Stimulated activated CD8-positive, alpha-beta memory T cell treated with anti-CD3 and anti-CD28 coated beads, Interleukin-7, amount 100 ng/mL, for 1 hour (primary cell): ENCODE results near the gene STAG1.
"Not testable (repeated sequence)": the region's sequence is repeated elsewhere in the genome, so short reads cannot be mapped to it uniquely, and the experiment has no call there.

Source experiments
- DNase-seq, 2 donors: peaks; one replicate each; pipeline ENCODE4 v3.0.0-alpha.2; 2020; ENCODE audit warnings: low read depth in 2 of 2

Gene STAG1

DNA sequence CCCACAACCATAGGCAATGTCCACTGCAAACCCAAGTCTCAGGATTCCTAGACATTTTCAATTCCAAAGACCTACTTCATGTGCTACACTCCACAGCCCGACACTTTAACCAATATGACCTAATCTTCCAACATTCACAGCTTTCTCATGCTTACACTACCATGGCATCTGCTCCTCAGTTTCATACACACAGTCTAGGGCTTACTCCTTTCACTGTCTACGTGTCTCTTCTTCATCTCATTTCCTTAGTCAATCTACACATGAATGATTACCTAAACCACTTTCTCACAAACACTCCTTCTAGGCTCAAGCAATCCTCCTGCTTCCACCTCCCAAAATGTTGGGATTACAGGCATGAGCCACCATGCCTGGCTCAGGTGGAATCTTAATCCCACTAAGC, 106.3 kb downstream of the STAG1 start:
- DNase-seq, result no peak

DNA sequence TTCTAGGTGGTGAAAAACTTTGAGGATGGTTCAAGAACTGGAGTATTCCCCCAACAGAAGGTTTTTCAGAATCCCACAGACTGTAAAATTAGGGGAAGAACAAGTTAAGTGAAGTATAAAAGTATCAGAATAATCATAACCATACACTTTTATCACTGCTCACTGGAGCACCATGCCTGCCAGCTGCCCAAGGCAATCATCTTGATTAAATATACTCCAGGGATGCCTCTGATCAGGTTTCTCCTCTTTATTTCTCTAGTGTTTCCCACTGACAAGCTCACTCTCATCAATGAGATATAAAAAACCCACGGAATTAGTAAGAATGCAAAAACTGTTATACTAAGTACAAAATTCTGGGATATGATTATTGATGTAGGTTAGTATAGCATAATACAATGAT, 108.0 kb downstream of the STAG1 start:
- DNase-seq, result no peak

DNA sequence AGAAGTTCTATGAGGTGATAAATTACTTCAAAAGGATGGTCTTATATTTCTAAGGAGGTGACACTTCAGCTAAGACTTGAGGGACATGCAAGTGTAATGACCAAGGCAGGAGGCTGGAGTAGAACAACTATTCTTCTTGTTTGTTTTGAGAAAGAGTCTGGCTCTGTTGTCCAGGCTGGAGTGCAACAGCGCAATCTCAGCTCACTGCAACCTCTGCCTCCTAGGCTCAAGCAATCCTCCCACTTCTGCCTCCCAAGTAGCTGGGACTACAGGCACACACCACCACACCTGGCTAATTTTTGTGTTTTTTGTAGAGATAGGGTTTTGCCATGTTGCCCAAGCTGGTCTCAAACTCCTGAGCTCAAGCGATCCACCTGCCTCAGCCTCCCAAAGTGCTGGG, 108.8 kb downstream of the STAG1 start:
- DNase-seq, result not testable (repeated sequence)

GRCh38 chr3:136642711-136643110, 109.5 kb downstream of the STAG1 start:
- no peak for DNase-seq

- no peak for DNase-seq
These were observed 113.1 kb downstream of the STAG1 start for GRCh38 chr3:136639069-136639468.

DNA sequence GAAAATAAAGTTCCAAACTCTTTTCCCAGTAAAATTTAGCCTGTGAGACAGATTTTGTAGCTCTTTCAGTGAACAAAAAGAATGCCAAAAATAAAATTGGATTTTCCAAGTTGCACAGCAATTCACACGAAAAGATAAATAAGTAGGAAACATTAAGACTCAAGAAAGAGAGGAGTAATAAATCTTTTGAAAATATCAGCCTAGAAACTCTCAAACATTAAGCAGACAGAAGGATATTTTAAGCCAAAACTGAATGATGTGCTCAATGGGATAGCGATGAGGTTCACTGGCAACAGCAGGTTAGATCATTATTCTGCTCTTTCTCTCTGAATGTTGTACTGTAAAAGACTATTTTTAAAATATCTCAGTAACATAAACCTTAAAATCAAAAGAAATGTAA, 115.0 kb downstream of the STAG1 start:
- no peak for DNase-seq

DNA sequence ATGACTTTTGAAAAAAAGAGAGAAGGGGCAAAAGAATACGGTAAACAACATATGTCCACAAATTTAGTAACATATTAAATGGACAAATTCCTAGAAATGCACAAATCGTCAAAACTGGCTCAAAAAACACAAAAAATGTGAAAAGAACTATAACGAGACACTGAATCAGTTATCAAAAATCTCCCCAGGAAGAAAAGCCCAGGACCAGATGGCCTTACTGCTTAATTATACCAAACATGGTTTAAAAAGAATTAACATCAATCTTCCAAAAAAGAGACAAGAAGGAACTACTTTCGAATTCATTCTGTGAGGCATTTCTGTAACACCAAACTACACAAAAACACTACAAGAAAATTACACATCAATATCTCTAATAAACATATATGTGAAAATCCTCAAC, 117.4 kb downstream of the STAG1 start:
- no peak for DNase-seq

DNA sequence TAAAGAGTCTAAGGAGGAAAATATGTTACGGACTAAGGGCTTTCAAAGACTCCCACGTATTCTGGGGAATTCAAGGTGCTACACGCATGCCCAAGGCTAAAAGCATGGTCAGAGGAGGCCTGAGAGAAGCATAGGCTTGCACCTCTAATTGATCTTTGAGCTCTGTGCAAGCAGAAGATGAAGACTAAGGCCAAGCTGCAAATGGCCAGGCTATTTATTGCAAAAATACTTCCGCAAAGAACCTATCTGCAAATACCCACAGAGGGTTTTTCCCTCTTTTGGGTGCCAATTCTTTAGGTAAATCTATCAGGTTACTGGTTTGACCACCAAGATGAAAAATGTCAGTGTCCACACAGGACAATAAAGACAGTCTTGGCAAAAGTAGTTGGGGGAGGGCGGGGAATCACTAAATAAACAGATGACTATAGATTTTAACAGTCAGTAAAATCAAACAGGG, 119.5 kb downstream of the STAG1 start:
- DNase-seq, result no peak

GRCh38 chr3:136631424-136631823, 120.8 kb downstream of the STAG1 start:
- no peak for DNase-seq

DNA sequence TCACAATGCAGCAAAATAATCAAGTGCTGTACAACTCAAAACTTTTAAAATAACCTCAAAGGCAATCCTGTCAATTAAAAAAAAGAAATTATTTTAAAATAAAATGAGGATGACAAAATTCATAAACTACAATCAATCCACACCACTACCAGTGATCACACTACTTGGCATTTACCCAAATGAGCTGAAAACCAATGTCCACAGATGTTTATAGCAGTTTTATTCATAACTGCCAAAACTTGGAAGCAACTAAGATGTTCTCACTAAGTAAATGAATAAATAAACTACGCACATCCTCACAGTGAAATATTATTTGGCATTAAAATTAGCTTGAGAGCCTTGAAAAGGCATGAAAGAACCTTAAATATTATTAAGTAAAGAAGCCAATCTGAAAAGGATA, 121.3 kb downstream of the STAG1 start:
- DNase-seq, result no peak

DNA sequence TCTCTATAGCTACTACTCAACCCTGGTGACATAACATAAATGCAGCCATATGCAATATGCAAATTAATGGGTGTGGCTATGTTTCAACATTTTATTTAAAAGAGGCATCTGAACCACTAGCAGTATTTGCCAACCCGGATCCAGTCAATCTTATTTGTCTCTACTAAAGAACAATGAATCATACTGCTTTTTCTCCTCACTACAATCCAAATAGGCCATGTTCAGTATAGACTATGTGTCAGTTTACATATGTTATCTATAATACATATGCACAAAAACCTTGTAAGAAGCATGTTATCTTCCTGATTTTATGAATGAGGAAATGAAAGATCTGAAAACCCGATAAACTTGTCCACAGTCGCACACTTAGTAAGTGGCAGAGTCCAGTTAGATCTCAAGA, 125.7 kb downstream of the STAG1 start:
- no peak for DNase-seq

GRCh38 chr3:136624894-136625815, 127.0 kb downstream of the STAG1 start:
- no peak for DNase-seq

GRCh38 chr3:136624371-136624770, 127.8 kb downstream of the STAG1 start:
- no peak for DNase-seq

GRCh38 chr3:136621628-136622027, 130.6 kb downstream of the STAG1 start:
- DNase-seq, result no peak

- DNase-seq, result no peak
These were observed 131.7 kb downstream of the STAG1 start for GRCh38 chr3:136620436-136620835.

GRCh38 chr3:136617969-136618525, 134.1 kb downstream of the STAG1 start:
- not testable (repeated sequence) for DNase-seq

GRCh38 chr3:136617198-136617597, 135.0 kb downstream of the STAG1 start:
- DNase-seq, result no peak

DNA sequence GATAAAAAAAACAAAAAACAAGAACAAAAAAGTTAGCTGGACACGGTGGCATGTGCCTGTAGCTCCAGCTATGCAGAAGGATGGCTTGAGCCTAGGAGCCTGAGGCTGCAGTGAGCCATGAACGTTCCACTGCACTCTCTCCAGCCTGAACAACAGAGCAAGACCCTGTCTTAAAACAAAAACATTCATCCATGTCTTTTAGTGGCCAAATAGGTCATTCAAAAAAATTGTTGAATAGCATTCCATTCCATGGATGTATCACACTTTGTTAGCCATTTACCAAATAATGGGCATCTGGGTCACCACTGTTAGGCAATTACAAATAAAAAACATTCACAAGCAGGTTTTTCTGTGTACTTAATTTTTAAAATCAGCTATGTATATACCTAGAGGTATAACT, 139.7 kb downstream of the STAG1 start:
- no peak for DNase-seq

DNA sequence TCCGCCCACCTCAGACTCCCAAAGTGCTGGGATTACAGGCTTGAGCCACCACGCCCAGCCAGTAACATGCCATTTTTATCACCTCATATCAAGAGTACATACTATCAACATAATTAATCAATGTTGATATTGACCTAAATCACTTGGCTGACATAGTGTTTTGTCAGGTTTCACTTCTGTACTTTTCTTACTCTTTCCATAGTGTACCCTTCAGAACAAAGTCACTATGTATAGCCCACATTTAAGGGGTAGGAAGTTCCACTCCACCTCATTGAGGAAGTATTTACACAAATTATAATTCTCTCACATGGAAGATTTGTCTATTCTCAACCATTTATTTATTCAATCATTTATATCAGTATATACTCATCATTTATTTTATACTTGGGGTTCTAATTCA, 145.2 kb downstream of the STAG1 start:
- no peak for DNase-seq

- not testable (repeated sequence) for DNase-seq
These were observed 146.0 kb downstream of the STAG1 start for GRCh38 chr3:136606216-136606615.

DNA sequence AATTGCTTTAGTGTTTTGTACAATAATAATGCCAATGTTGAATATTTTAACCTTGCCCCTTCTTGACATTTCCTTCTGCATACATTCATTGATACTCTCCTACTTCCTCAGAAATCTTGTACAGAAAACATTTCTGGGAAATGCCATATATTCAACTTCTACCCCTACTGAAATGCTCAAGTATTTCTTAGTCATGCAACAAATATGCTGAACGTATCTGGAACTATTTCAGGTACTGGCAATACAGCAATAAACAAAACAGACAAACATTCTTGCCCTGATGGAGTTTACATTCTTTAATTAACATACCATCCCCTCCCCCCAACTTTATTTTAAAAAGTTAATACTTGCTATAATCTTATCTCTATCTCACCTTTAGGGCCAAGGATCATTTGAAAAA, 147.2 kb downstream of the STAG1 start:
- DNase-seq, result no peak

GRCh38 chr3:136602818-136603217, 149.4 kb downstream of the STAG1 start:
- no peak for DNase-seq
